Measurements from ENCODE around the gene DIS3L2.

DNA sequence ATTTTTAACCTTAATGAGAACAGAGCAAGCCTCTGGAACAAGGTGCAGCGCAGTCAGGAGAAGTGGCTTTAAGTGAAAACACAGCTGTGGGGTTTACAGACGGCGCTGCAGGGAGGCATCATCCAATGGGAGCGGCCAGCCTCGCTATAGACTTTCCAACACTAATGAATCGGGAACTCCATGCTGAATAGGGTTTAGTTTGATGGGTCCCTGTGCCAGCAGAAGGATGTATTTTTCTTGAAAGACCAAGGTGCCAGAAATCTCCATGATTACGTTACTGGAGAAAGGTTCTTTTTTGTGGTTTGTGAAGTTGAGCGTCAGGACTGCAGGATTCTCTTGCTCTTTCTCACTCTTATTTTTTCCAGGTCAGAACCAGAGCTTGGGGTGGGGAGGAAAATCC, 329.2 kb downstream of the DIS3L2 start:
- TF ChIP-seq POLR2A (IDR thresholded peaks at IDR 0.05) (no peak), CTCF (IDR thresholded peaks at IDR 0.05) (no peak)
